Common myeloid progenitor, CD34-positive (primary cell): ENCODE measurements around the gene FAM193A.

ENCODE experiments used
- CTCF ChIA-PET: fragments of 350-600 bp; sonication (Branson Sonifier 250); formaldehyde crosslinking; loops from one replicate; lab custom pipeline; 2021; ENCODE audit warnings: antibody characterized with exemption; lab: Charles Lee
- POLR2A ChIA-PET: fragments of 350-600 bp; sonication (Branson Sonifier 250); formaldehyde crosslinking; loops from one replicate; lab custom pipeline; 2021; ENCODE audit warnings: antibody characterized with exemption; lab: Charles Lee
- DNase-seq, 3 donors: peaks; one replicate each; pipeline versions ENCODE4 v3.0.0 to v3.0.0-alpha.2; 2013
- H3K27ac ChIP-seq, 2 experiments: 1 replicate in 1 of 2; 2 replicates in 1 of 2; pipeline ENCODE4 v1.7.0; 2013; ENCODE audit warnings: inconsistent platforms in 2 of 2, low read length in 2 of 2, mild to moderate bottlenecking in 2 of 2, low read depth in 1 of 2, moderate library complexity in 1 of 2; ENCODE audit not compliant: severe bottlenecking in 2 of 2, insufficient read depth in 1 of 2, poor library complexity in 1 of 2
- H3K27me3 ChIP-seq, 5 experiments: replicated peaks in 2 of 5; 1 replicate in 3 of 5; 2 replicates in 2 of 5; pipeline versions ENCODE4 v1.6.1 to v1.7.0; 2013; ENCODE audit warnings: low read length in 4 of 5, mild to moderate bottlenecking in 2 of 5, moderate library complexity in 2 of 5, inconsistent platforms in 1 of 5; ENCODE audit not compliant: insufficient read depth in 5 of 5, control insufficient read depth in 4 of 5
- H3K36me3 ChIP-seq, 4 experiments: 1 replicate in 2 of 4; 2 replicates in 2 of 4; pipeline versions ENCODE4 v1.6.1 to v1.7.0; 2013; ENCODE audit warnings: low read length in 3 of 4, control low read depth in 1 of 4, mild to moderate bottlenecking in 1 of 4; ENCODE audit not compliant: control insufficient read depth in 4 of 4, insufficient read depth in 4 of 4
- H3K4me1 ChIP-seq, 4 experiments: 1 replicate in 3 of 4; 2 replicates in 1 of 4; pipeline versions ENCODE4 v1.6.1 to v1.7.1; 2013; ENCODE audit warnings: low read length in 3 of 4, mild to moderate bottlenecking in 3 of 4, control low read depth in 1 of 4, inconsistent platforms in 1 of 4, moderate library complexity in 1 of 4; ENCODE audit not compliant: control insufficient read depth in 4 of 4, insufficient read depth in 4 of 4; ENCODE audit errors: control extremely low read depth in 1 of 4
- H3K4me3 ChIP-seq, 7 experiments: 1 replicate in 4 of 7; 2 replicates in 3 of 7; pipeline versions ENCODE4 v1.5.1 to v1.7.0; 2013; ENCODE audit warnings: mild to moderate bottlenecking in 7 of 7, low read length in 6 of 7, moderate library complexity in 6 of 7, inconsistent platforms in 2 of 7, low read depth in 2 of 7, control low read depth in 1 of 7; ENCODE audit not compliant: insufficient read depth in 4 of 7, control insufficient read depth in 1 of 7; ENCODE audit errors: extremely low read depth in 1 of 7
- H3K9me3 ChIP-seq, 5 experiments: 1 replicate in 4 of 5; 2 replicates in 1 of 5; pipeline versions ENCODE4 v1.6.1 to v1.7.1; 2013; ENCODE audit warnings: low read length in 4 of 5, mild to moderate bottlenecking in 2 of 5, inconsistent platforms in 1 of 5, low read depth in 1 of 5, moderate library complexity in 1 of 5; ENCODE audit not compliant: control insufficient read depth in 4 of 5, insufficient read depth in 2 of 5; ENCODE audit errors: control extremely low read depth in 1 of 5
- WGBS: methylation state at CpG from one replicate; pipeline ENCODE4 v1.1.5; 2013; ENCODE audit not compliant: insufficient coverage; 5-methylcytosine and 5-hydroxymethylcytosine counted together

Gene FAM193A

DNA sequence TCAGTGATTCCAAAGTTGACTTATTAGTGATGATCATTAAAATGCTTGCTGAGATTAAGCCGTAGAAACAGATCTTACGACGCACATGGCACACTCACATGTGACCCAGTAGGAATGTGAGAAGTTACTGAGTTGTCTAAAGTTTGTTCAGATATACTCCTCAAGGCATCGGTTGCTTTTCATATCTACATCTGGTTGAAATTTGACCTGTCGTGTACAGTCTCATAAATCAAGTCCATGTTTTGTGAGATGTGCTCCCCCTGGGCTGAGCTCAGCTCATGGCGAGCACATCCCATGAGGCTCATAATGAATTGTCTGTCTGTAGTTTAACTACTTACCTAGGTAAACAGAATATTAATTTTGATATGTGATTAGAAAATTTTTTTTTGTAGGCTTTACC is 152.7 kb downstream of the FAM193A start:
- H3K4me3 ChIP-seq: no peak overlapping the region
- WGBS: 0% methylated on average over 2 of the region's 6 CpGs
- H3K36me3 ChIP-seq: peaks cover 19 to 93% (median 50%) of the 10 kb centered on the region in 4 experiments
- no peaks in the 10 kb centered on the region for H3K9me3 ChIP-seq
- H3K27ac ChIP-seq: peak overlapping the region in 1 of 2 experiments; percentile 63
- POLR2A ChIA-PET: interaction anchor here (0.6 to 1.3 kb wide), 2 partner anchors 16 to 90 kb away, joined by 3 read pairs; no protein-coding TSS in a partner anchor
- peak in 2 of 3 donors; percentile 21 to 39 for DNase-seq
- CTCF ChIA-PET: interaction anchor here (0.8 to 1.7 kb wide), 3 partner anchors 15 to 67 kb away, joined by 3 to 4 read pairs (median 3); partner anchors contain the start of gene TNIP2
- peaks cover 0 to 19% (median 8%) of the 10 kb centered on the region in 4 experiments for H3K4me1 ChIP-seq
- no peaks in the 10 kb centered on the region for H3K27me3 ChIP-seq

DNA sequence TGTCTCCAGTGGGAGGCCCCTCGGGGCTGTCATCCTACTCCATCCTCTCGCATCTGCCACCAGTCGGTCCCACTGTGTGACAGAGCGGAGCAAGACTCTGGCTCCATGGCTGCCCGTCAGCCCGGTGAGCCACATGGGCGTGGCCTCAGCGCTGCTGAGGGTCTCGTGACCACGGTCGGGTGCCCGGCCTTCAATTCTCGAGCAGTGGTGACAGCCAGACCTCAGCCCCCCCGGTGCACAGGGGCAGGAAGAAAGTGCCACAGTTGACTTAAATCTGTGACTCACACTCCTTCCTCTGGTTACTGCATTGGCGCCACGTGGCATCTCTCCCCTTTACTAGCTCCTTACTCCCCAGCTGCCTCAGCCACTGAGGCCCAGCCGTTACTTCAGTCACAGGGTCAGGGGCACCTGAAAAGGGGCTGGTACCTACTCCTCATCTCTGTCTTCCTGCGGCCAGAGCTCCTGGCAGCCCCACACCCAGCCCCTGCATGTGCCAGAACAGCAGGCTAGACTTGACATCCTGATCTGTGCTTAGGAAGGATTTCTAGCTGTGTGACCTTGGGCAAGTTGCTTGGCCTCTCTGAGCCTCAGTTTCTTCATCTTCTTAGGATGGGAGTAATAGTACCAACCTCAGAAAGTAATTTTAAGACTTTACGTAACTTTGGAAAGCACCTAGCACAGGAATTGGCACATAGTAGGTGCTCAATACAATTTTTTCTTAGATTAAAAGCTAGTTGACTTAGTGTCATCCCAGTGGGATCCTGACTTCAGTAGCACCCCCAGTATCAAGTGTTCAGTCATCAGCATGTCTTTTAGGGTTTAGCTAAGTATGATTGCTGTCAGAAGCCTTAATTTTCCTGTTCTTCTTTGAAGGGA is 153.6 kb downstream of the FAM193A start:
- WGBS: 17% methylated on average over 13 of the region's 19 CpGs

DNA sequence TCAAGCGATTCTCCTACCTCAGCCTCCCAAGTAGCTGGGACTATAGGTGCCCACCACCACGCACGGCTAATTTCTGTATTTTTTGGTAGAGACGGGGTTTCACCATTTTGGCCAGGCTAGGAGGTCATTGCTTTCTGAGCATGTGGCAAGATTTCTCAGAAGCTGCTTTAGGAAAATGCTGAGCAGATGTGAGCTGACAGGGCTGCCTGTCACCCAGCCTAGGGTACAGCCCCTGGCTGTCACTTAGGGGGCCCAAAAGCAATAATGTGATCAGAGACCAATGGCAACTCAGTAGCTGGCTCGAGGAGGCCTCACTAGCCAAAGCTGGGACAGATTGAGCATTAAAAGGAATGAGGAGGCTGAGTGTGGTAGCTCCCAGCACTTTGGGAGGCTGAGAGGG is 154.9 kb downstream of the FAM193A start:
- POLR2A ChIA-PET: no interaction called here
- Histone ChIP-seq H3K4me3 (no peak overlapping the region), H3K27me3 (no peaks in the 10 kb centered on the region), H3K27ac (no peak overlapping the region), H3K36me3 (peaks cover 10 to 93% (median 52%) of the 10 kb centered on the region in 4 experiments), H3K9me3 (no peaks in the 10 kb centered on the region), H3K4me1 (peaks cover 0 to 19% (median 8%) of the 10 kb centered on the region in 4 experiments)
- no peak for DNase-seq
- WGBS: 100% methylated on average over 2 of the region's 5 CpGs
- CTCF ChIA-PET: interaction anchor here (0.9 kb wide), 1 partner anchor 81 kb away, joined by 3 read pairs; no protein-coding TSS in a partner anchor

More for the DNA sequence above, 153.6 kb downstream of the FAM193A start:
- ChIA-PET CTCF (interaction anchor here (0.7 to 1.7 kb wide), 5 partner anchors 9 to 66 kb away, joined by 3 read pairs; partner anchors contain the start of gene TNIP2), POLR2A (interaction anchor here (0.6 to 1.3 kb wide), 4 partner anchors 17 to 91 kb away, joined by 3 to 4 read pairs (median 3); no protein-coding TSS in a partner anchor)
- Histone ChIP-seq H3K27me3 (no peaks in the 10 kb centered on the region), H3K9me3 (no peaks in the 10 kb centered on the region), H3K4me1 (peaks cover 0 to 19% (median 8%) of the 10 kb centered on the region in 4 experiments), H3K36me3 (peaks cover 14 to 93% (median 49%) of the 10 kb centered on the region in 4 experiments), H3K4me3 (peak overlapping the region in 3 of 7 experiments; percentile 0 to 68 (median 37)), H3K27ac (peak overlapping the region; percentile 47 to 64)
- peak; percentile 93 to 98 (median 97) for DNase-seq

DNA sequence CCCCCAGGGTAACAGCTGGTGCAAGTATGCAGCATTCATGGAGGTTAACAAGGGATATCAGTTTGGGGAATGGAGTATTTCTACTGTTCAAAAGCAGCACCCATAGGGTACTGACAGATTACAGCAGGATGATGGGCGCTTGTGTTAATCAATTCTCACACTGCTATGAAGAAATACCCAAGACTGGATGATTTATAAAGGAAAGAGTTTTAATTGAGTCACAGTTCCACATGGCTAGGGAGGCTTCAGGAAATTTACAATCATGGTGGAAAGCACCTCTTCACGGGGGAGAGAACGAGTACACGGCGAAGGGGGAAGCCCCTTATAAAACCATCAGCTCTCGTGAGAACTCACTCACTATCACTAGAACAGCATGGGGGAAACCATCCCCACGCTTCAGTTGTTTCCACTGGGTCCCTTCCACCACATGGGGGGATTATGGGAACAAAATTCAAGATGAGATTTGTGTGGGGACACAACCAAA is 155.5 kb downstream of the FAM193A start:
- no peak for DNase-seq
- ChIA-PET POLR2A (no interaction called here), CTCF (interaction anchor here (0.5 to 0.9 kb wide), 2 partner anchors 81 to 143 kb away, joined by 3 read pairs; no protein-coding TSS in a partner anchor)
- Histone ChIP-seq H3K36me3 (peaks cover 12 to 93% (median 56%) of the 10 kb centered on the region in 4 experiments), H3K4me3 (no peak overlapping the region), H3K27me3 (no peaks in the 10 kb centered on the region), H3K27ac (no peak overlapping the region), H3K9me3 (no peaks in the 10 kb centered on the region), H3K4me1 (peaks cover 0 to 19% (median 8%) of the 10 kb centered on the region in 4 experiments)
- WGBS: no CpG with 5 or more reads among the region's 7 CpGs

- no peak overlapping the region for H3K4me3 ChIP-seq
- WGBS: 97% methylated on average over 16 of the region's 16 CpGs
- DNase-seq: no peak
- POLR2A ChIA-PET: no interaction called here
- no peaks in the 10 kb centered on the region for H3K27me3 ChIP-seq
- H3K4me1 ChIP-seq: peaks cover 0 to 11% (median 5%) of the 10 kb centered on the region in 4 experiments
- CTCF ChIA-PET: interaction anchor here (0.7 to 1.2 kb wide), 2 partner anchors 9 to 13 kb away, joined by 3 to 4 read pairs; no protein-coding TSS in a partner anchor
- no peaks in the 10 kb centered on the region for H3K9me3 ChIP-seq
- H3K27ac ChIP-seq: no peak overlapping the region
- H3K36me3 ChIP-seq: peaks cover 13 to 93% (median 67%) of the 10 kb centered on the region in 4 experiments
These were observed 158.2 kb downstream of the FAM193A start for GRCh38 chr4:2694691-2695090.

- Histone ChIP-seq H3K27me3 (no peaks in the 10 kb centered on the region), H3K4me3 (no peak overlapping the region), H3K4me1 (peaks cover 0 to 3% (median 1%) of the 10 kb centered on the region in 4 experiments), H3K9me3 (no peaks in the 10 kb centered on the region), H3K36me3 (peaks cover 13 to 93% (median 73%) of the 10 kb centered on the region in 4 experiments), H3K27ac (no peak overlapping the region)
- ChIA-PET POLR2A (no interaction called here), CTCF (interaction anchor here (1.2 kb wide), 1 partner anchor 10 kb away, joined by 4 read pairs; no protein-coding TSS in a partner anchor)
- DNase-seq: no peak
- 100% methylated on average over 1 of the region's 5 CpGs for WGBS
These were observed 159.1 kb downstream of the FAM193A start for GRCh38 chr4:2695346-2696060.
